Fibroblast of villous mesenchyme (primary cell): Measurements from ENCODE around the gene CFAP68. TPM values are rescaled to one million over a fixed set of nuclear protein-coding genes. Genes with fewer than 3 reads are reported as not detected.

Experiments
- DNase-seq: peaks from one replicate; pipeline ENCODE4 v3.0.0-alpha.2; 2010; ENCODE audit warnings: low read depth
- H3K4me3 ChIP-seq: 2 replicates; pipeline ENCODE4 v1.5.1; 2011; ENCODE audit warnings: low read depth, mild to moderate bottlenecking, low read length
- total RNA-seq: library from RNA; depleted of rRNA; stranded (reverse); fragments of >200 nt; gene quantifications from 2 replicates; pipeline ENCODE4 v1.2.3, GENCODE V29; 2012
- TF ChIP-seq, protein P1 (sequence below): IDR thresholded peaks from 2 replicates; pipeline ENCODE4 v1.5.1; 2012; ENCODE audit warnings: low read depth, mild to moderate bottlenecking, low read length; ENCODE audit not compliant: insufficient read depth

Gene CFAP68
- total RNA-seq, 1 donor, result 4.3 TPM

DNA sequence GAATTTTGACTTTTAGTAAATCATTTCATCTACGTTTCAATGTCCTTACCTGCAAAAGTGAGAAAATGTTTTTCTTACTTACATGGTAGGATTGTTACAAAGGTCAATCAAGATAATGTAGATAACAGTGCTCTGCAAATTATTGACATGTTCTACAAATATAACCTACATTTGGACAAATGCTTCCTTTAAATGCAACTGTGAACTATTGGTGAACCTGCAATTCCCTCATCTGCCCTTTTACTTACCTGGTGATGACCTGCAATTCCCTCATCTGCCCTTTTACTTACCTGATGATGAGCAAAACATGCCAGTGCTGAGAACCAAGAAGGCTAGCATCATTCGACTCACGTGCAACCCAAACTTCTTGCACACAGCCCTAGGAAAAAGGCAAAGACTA lies 19.1 kb upstream of the CFAP68 start:
- TF ChIP-seq, protein P1, sequence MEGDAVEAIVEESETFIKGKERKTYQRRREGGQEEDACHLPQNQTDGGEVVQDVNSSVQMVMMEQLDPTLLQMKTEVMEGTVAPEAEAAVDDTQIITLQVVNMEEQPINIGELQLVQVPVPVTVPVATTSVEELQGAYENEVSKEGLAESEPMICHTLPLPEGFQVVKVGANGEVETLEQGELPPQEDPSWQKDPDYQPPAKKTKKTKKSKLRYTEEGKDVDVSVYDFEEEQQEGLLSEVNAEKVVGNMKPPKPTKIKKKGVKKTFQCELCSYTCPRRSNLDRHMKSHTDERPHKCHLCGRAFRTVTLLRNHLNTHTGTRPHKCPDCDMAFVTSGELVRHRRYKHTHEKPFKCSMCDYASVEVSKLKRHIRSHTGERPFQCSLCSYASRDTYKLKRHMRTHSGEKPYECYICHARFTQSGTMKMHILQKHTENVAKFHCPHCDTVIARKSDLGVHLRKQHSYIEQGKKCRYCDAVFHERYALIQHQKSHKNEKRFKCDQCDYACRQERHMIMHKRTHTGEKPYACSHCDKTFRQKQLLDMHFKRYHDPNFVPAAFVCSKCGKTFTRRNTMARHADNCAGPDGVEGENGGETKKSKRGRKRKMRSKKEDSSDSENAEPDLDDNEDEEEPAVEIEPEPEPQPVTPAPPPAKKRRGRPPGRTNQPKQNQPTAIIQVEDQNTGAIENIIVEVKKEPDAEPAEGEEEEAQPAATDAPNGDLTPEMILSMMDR, result no peak

DNA sequence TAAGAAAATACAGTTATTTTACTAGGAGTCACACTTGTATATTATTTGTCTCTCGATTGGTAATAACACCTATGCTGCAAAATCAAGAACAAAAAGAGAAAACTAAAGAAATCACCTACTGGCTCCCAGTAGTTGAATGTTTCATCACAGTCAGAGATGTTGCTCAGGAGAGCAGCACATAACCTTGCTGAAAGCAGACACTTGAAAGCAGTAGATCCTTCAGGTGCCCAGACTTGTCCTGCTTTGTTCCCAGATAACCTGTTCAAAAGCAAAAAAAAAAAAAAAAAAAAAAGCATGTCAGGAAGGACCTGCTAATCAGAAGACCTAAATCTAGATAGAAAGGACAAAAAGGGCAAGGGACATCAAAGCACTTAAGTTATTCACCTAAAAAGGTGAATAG lies 9.2 kb upstream of the CFAP68 start:
- no peak for DNase-seq
- TF ChIP-seq, protein P1, result no peak
- no peak overlapping the region for H3K4me3 ChIP-seq

More for the DNA sequence above, 19.1 kb upstream of the CFAP68 start:
- DNase-seq, result no peak
- H3K4me3 ChIP-seq, result no peak overlapping the region

DNA sequence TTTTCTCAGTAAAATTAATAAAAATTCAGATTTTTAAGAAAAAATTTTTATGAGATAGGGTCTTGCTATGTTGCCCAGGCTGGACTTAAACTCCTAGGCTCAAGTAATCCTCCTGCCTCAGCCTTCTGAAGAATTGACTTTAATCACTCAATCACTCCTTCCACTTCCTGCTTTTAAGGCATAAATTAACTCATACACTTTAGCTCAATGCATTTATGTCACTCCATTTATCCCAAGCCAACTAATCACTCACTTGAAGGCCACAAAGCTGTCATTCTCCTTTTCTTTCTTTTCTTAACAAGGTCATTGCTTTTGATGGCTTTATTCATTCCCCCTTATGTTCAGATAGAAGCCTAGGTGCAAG lies 8.8 kb upstream of the CFAP68 start:
- no peak for DNase-seq
- TF ChIP-seq, protein P1, result no peak
- peak overlapping the region; percentile 87 for H3K4me3 ChIP-seq

DNA sequence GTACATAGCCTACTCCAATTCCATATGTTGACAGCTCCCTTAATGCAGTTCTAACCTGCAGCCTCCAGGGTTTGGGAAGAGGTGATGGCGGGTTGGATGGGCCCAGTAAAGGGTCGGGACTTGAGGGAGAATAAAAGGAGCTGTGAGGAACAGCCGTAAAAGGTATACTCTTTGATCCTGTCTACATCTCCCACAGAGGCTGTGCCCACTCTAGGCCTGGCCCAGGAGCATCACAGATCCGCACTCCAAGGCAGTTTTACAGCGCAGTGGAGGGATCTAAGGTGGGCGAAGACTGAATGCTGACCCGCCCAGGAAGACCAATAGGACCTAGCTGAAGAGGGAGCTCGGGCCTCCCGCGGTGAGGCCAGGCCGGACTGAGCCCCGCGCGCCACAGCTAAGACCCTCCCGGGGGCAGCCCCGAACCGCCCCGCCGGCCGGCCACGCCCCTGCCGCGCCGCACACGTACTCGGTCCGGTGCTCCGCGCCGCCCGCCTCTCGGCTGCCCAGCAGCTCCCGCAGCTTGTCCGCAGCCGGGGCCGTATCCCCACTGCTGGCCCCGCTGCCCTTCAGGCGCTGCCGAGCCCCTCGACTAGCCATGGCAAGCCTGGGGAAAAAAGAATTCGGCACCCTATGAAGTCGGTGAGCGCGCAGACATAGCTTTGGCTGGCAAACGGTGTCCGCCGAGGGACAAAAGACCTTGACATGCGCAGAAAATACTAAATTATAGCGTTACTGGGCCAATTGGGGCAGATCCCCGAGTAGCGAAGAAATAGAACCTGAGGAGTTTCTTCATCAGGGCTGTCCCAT lies 8.3 kb upstream of the CFAP68 start, which contains the start of gene ALG9:
Gene ALG9, minus strand, starts transcription at position 696 of the 807 bp plus-strand sequence. Its CDS starts 99 bp downstream, at position 597.
- H3K4me3 ChIP-seq, result peak within 1 kb of the TSS; percentile 87
- DNase-seq, result peak; percentile 81
- TF ChIP-seq, protein P1, result peak; percentile 41

DNA sequence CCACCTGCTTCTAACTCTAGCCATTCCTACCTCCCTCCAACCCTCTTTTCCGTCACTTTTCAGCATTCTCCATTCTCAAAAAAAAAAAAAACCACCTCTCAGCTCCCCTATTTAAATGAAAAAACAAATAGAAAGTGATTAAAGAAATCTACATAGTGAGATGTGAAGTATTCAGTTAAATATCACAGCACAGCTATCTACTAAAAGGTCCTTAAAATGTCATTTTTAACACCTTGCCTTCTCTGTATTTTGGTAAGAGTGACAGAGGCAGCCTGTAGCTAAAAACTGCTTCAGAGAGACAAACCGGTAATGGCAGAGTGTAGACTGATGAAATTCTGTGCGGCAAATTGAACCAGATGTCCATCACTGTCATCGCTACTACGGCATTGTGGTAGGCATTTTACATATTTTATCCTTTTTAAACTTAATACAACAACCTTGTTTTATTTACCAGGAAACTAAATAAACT lies 7.6 kb upstream of the CFAP68 start:
- DNase-seq, result no peak
- TF ChIP-seq, protein P1, result no peak
- H3K4me3 ChIP-seq, result peak overlapping the region; percentile 87

DNA sequence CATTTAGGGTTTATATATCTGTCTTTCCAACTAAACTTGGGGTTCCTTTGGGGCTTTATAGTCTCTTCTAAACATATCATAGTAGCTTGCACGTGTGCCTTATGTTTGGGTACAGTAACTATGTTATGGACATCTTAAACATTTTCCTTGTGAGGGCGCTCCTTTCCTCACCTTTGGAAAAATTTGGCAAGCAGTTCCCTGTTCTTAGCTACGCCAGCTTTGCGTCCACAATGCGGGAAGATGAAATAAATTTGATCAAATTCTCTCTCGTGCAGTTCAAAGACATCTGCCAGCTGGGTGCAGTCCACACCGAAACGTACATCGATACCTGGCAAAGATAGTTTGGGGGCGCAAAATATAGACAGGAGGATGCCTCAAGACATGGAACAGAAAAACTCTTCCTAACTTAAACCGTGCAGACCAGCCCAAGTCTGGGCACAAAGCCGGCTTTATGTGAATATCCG lies 924 bp upstream of the CFAP68 start:
- TF ChIP-seq, protein P1, result no peak
- no peak for DNase-seq
- H3K4me3 ChIP-seq, result peak overlapping the region; percentile 75
